ENCODE measurements around the gene DNAJC1. TPM values are rescaled to one million over a fixed set of nuclear protein-coding genes. Genes with fewer than 3 reads are reported as not detected.
A peak's percentile ranks its signal among the peaks of the same experiment; 100 is the strongest.

DNAJC1 gene
- total RNA-seq, 1 experiment from 2014 or later: 57.8 TPM

DNA sequence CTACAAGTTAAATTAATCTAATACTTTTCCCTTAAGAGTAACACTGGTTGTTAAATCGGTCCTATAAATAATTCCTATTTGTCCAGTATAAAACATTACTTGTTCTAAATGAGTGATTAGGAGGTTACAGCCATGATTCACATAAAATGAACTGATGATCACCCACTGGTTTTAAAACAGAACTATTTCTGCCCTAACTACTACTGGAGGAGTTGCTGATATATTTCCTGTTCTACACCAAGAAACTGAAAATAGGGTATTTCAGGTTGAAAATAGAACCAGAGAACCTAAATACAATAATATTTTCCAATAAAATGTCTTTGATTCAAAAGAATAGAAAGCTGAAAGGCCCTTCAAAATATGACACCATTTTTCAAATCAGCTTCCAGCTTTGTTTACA is 30.9 kb downstream of the DNAJC1 start:
- ChIA-PET POLR2A (interaction anchor here (0.6 to 3.2 kb wide), 4 partner anchors 30 to 1012 kb away, joined by 3 to 9 read pairs (median 4); partner anchors contain the start of gene DNAJC1), CTCF (interaction anchor here (0.6 kb wide), 1 partner anchor 419 kb away, joined by 3 read pairs; no protein-coding TSS in a partner anchor)
- Mint-ChIP-seq H3K27ac (ENCODE audit: low read depth, unreplicated experiment) (no peak overlapping the region), H3K27me3 (ENCODE audit: insufficient read depth, unreplicated experiment) (no peaks in the 10 kb centered on the region), H3K4me1 (ENCODE audit: insufficient read depth, unreplicated experiment) (no peaks in the 10 kb centered on the region), H3K4me3 (ENCODE audit: unreplicated experiment) (no peak overlapping the region), H3K9me3 (ENCODE audit: unreplicated experiment) (no peaks in the 10 kb centered on the region), H3K36me3 (ENCODE audit: insufficient read depth, unreplicated experiment) (peaks cover 7% of the 10 kb centered on the region)
- no TSS peak for BruUV-seq (replicated peaks)
- no peak for DNase-seq (ENCODE audit: unreplicated experiment)
- intact Hi-C loops (cut with micrococcal nuclease): no loop called here
- TF ChIP-seq, protein P1, sequence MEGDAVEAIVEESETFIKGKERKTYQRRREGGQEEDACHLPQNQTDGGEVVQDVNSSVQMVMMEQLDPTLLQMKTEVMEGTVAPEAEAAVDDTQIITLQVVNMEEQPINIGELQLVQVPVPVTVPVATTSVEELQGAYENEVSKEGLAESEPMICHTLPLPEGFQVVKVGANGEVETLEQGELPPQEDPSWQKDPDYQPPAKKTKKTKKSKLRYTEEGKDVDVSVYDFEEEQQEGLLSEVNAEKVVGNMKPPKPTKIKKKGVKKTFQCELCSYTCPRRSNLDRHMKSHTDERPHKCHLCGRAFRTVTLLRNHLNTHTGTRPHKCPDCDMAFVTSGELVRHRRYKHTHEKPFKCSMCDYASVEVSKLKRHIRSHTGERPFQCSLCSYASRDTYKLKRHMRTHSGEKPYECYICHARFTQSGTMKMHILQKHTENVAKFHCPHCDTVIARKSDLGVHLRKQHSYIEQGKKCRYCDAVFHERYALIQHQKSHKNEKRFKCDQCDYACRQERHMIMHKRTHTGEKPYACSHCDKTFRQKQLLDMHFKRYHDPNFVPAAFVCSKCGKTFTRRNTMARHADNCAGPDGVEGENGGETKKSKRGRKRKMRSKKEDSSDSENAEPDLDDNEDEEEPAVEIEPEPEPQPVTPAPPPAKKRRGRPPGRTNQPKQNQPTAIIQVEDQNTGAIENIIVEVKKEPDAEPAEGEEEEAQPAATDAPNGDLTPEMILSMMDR (IDR thresholded peaks at IDR 0.05; ENCODE audit: unreplicated experiment): no peak

DNA sequence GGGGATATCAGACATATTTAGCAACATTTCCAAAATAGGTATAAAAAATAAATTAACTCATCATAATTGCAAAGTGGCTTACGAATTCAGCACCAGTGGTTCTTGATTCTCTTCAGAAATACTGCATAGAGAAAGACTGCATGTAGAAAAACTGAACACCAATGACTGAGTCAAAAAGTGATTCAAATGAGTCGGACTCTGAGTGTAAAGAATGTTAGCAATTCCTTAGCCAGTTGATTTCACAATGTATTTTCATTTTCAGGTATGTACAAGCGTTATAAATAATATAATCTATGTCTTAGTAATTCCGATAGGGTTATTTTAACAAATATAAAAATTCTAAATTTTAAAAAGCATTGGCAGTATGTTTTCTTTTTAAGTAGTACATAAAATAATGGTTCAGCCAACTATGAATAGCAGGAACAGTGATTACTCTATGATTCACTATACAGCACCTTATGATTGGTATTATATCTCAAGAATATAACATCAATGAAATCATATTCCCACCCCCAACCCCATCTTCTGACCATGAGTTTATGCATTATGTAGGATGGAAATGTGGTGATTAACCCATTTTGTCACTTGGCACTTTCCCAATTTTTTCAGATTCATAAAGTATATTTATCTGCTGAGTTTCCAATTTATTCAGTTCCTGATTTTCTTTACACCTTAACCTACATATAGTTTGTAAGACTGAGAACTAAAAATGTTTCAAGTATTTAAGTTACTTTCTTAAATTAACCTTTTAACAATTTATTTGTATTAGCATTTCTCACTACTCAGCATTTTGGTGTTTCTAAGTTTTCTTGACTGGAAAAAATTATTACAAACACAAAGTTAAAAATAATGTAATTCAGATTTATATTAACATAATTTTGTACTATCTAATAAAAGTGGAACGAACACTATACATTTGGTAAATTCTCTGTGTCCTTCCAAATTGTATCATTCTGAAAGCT is 33.9 kb downstream of the DNAJC1 start:
- H3K4me3 Mint-ChIP-seq (ENCODE audit: unreplicated experiment): no peak overlapping the region
- H3K4me1 Mint-ChIP-seq (ENCODE audit: insufficient read depth, unreplicated experiment): no peaks in the 10 kb centered on the region
- intact Hi-C loops (cut with micrococcal nuclease): no loop called here
- H3K27ac Mint-ChIP-seq (ENCODE audit: low read depth, unreplicated experiment): no peak overlapping the region
- DNase-seq (ENCODE audit: unreplicated experiment): peak; percentile 29
- BruUV-seq (replicated peaks): no TSS peak
- peaks cover 13% of the 10 kb centered on the region for H3K36me3 Mint-ChIP-seq (ENCODE audit: insufficient read depth, unreplicated experiment)
- H3K27me3 Mint-ChIP-seq (ENCODE audit: insufficient read depth, unreplicated experiment): no peaks in the 10 kb centered on the region
- H3K9me3 Mint-ChIP-seq (ENCODE audit: unreplicated experiment): peaks cover 6% of the 10 kb centered on the region
- TF ChIP-seq, protein P1 (IDR thresholded peaks at IDR 0.05; ENCODE audit: unreplicated experiment): no peak
- CTCF ChIA-PET: interaction anchor here (0.6 kb wide), 1 partner anchor 11 kb away, joined by 4 read pairs; no protein-coding TSS in a partner anchor
- POLR2A ChIA-PET: interaction anchor here (0.6 to 1.0 kb wide), 2 partner anchors 13 to 259 kb away, joined by 3 read pairs; no protein-coding TSS in a partner anchor

DNA sequence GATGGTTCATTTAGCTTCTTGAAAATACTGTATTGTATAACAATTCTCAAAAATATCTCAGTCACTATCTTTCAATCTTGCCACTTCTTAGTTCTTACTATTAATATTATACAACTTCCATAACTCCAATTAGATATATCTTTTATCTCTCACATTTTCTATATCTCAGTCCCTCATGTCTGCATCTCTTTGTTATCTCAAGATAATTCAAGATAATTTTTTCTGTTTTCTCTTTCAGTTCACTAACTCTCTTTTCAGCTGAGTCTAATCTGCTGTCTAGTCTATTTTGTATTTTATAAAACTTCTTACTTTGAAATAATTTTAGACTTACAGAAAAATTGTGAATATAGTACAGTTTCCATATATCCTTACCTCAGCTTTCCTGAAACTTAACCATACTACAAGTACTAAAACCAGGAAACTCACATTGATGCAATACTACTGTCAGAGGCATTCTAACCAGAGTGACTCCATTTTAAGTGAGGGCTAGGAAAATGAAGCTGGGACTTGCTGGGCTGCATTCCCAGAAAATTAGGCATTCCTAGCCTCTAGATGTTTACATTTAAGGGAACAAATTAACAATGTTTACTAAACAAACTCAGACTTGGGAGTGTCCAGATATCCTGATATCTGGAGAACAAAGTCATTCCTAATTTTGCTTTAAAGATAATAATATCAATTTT is 38.4 kb downstream of the DNAJC1 start:
- Mint-ChIP-seq H3K27me3 (ENCODE audit: insufficient read depth, unreplicated experiment) (no peaks in the 10 kb centered on the region), H3K27ac (ENCODE audit: low read depth, unreplicated experiment) (no peak overlapping the region), H3K36me3 (ENCODE audit: insufficient read depth, unreplicated experiment) (peaks cover 13% of the 10 kb centered on the region), H3K4me3 (ENCODE audit: unreplicated experiment) (no peak overlapping the region), H3K9me3 (ENCODE audit: unreplicated experiment) (peaks cover 7% of the 10 kb centered on the region), H3K4me1 (ENCODE audit: insufficient read depth, unreplicated experiment) (peaks cover 7% of the 10 kb centered on the region)
- DNase-seq (ENCODE audit: unreplicated experiment): no peak
- ChIA-PET POLR2A (interaction anchor here (0.7 to 1.0 kb wide), 2 partner anchors 365 to 405 kb away, joined by 3 to 5 read pairs; no protein-coding TSS in a partner anchor), CTCF (no interaction called here)
- TF ChIP-seq, protein P1 (IDR thresholded peaks at IDR 0.05; ENCODE audit: unreplicated experiment): no peak
- no TSS peak for BruUV-seq (replicated peaks)
- intact Hi-C loops (cut with micrococcal nuclease): no loop called here

DNA sequence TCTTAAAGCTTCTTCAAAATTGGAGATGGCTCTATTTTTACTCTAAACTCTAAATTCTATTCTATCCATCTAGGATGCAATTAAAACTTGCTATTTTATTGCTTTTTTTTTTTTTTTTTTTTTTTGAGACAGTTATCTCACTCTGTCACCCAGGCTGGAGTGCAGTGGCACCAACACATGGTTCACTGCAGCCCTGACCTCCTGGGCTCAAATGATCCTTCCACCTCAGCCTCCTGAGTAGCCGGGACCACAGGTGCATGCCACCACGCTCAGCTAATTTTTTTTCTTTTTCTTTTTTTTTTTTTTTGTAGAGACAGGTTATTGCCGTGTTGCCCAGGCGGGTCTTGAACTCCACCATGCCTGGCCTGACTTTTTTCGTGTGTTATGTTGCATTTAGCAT is 41.2 kb downstream of the DNAJC1 start:
- TF ChIP-seq, protein P1 (IDR thresholded peaks at IDR 0.05; ENCODE audit: unreplicated experiment): no peak
- peaks cover 7% of the 10 kb centered on the region for H3K36me3 Mint-ChIP-seq (ENCODE audit: insufficient read depth, unreplicated experiment)
- H3K4me1 Mint-ChIP-seq (ENCODE audit: insufficient read depth, unreplicated experiment): peaks cover 7% of the 10 kb centered on the region
- no peak for DNase-seq (ENCODE audit: unreplicated experiment)
- no TSS peak for BruUV-seq (replicated peaks)
- H3K9me3 Mint-ChIP-seq (ENCODE audit: unreplicated experiment): peaks cover 7% of the 10 kb centered on the region
- intact Hi-C loops (cut with micrococcal nuclease): no loop called here
- ChIA-PET CTCF (interaction anchor here (1.1 kb wide), 1 partner anchor 465 kb away, joined by 5 read pairs; no protein-coding TSS in a partner anchor), POLR2A (interaction anchor here (1.0 kb wide), 1 partner anchor 15 kb away, joined by 3 read pairs; no protein-coding TSS in a partner anchor)
- no peak overlapping the region for H3K27ac Mint-ChIP-seq (ENCODE audit: low read depth, unreplicated experiment)
- H3K27me3 Mint-ChIP-seq (ENCODE audit: insufficient read depth, unreplicated experiment): no peaks in the 10 kb centered on the region
- H3K4me3 Mint-ChIP-seq (ENCODE audit: unreplicated experiment): no peak overlapping the region

Data from MCF 10A (cell line).